IPS-18c (cell line): ENCODE measurements around the gene CAT.

ENCODE experiments used
- H3K4me3 ChIP-seq: 2 replicates; pipeline ENCODE4 v1.7.0; 2013; ENCODE audit warnings: low read depth, mild to moderate bottlenecking, low read length, moderate library complexity; ENCODE audit not compliant: insufficient read depth
- H3K9me3 ChIP-seq: one replicate; pipeline ENCODE4 v1.6.1; 2013; ENCODE audit warnings: mild to moderate bottlenecking, low read length, moderate library complexity; ENCODE audit not compliant: control insufficient read depth, insufficient read depth

CAT gene

GRCh38 chr11:34438529-34439507 is at the start of gene CAT:
TSS of gene CAT (plus strand) at chr11:34438934. CDS start at chr11:34439014, 80 bp downstream.
- peaks cover 3% of the 10 kb centered on the region for H3K9me3 ChIP-seq
- H3K4me3 ChIP-seq, result no peak within 1 kb of the TSS

GRCh38 chr11:34394771-34395300 is 43.9 kb upstream of the CAT start:
- no peak overlapping the region for H3K4me3 ChIP-seq
- H3K9me3 ChIP-seq, result no peaks in the 10 kb centered on the region

- peaks cover 2% of the 10 kb centered on the region for H3K9me3 ChIP-seq
- H3K4me3 ChIP-seq, result no peak overlapping the region
Observed at GRCh38 chr11:34395916-34396550, 42.7 kb upstream of the CAT start.

- Histone ChIP-seq H3K9me3 (peaks cover 2% of the 10 kb centered on the region), H3K4me3 (no peak overlapping the region)
Observed at GRCh38 chr11:34397120-34397519, 41.6 kb upstream of the CAT start.

- Histone ChIP-seq H3K9me3 (peaks cover 2% of the 10 kb centered on the region), H3K4me3 (no peak overlapping the region)
Observed at GRCh38 chr11:34397811-34398210, 40.9 kb upstream of the CAT start.

GRCh38 chr11:34403431-34403830 is 35.3 kb upstream of the CAT start:
- Histone ChIP-seq H3K4me3 (no peak overlapping the region), H3K9me3 (peaks cover 2% of the 10 kb centered on the region)

GRCh38 chr11:34404280-34404679 is 34.5 kb upstream of the CAT start:
- no peak overlapping the region for H3K4me3 ChIP-seq
- peaks cover 2% of the 10 kb centered on the region for H3K9me3 ChIP-seq

- H3K9me3 ChIP-seq, result peaks cover 2% of the 10 kb centered on the region
- H3K4me3 ChIP-seq, result no peak overlapping the region
Observed at GRCh38 chr11:34405079-34405858, 33.5 kb upstream of the CAT start.

- Histone ChIP-seq H3K9me3 (no peaks in the 10 kb centered on the region), H3K4me3 (no peak overlapping the region)
Observed at GRCh38 chr11:34406413-34406812, 32.3 kb upstream of the CAT start.

GRCh38 chr11:34407121-34407813 is 31.5 kb upstream of the CAT start:
- Histone ChIP-seq H3K9me3 (no peaks in the 10 kb centered on the region), H3K4me3 (no peak overlapping the region)

- Histone ChIP-seq H3K4me3 (no peak overlapping the region), H3K9me3 (no peaks in the 10 kb centered on the region)
Observed at GRCh38 chr11:34408580-34409172, 30.1 kb upstream of the CAT start.

- Histone ChIP-seq H3K4me3 (no peak overlapping the region), H3K9me3 (no peaks in the 10 kb centered on the region)
Observed at GRCh38 chr11:34411111-34411510, 27.6 kb upstream of the CAT start.

GRCh38 chr11:34411791-34412190 is 26.9 kb upstream of the CAT start:
- Histone ChIP-seq H3K9me3 (no peaks in the 10 kb centered on the region), H3K4me3 (no peak overlapping the region)

GRCh38 chr11:34413263-34413662 is 25.5 kb upstream of the CAT start:
- H3K4me3 ChIP-seq, result no peak overlapping the region

GRCh38 chr11:34415538-34415937 is 23.2 kb upstream of the CAT start:
- H3K9me3 ChIP-seq, result no peaks in the 10 kb centered on the region
- no peak overlapping the region for H3K4me3 ChIP-seq

More at GRCh38 chr11:34413263-34413662, 25.5 kb upstream of the CAT start:
- no peaks in the 10 kb centered on the region for H3K9me3 ChIP-seq

GRCh38 chr11:34416088-34416487 is 22.6 kb upstream of the CAT start:
- Histone ChIP-seq H3K4me3 (no peak overlapping the region), H3K9me3 (no peaks in the 10 kb centered on the region)
